SH-SY5Y (cell line): ENCODE results near the gene ADORA2A.

Experiments used
- GATA2 ChIP-seq: IDR thresholded peaks from 2 replicates; pipeline ENCODE4 v1.6.1; 2011; ENCODE audit warnings: mild to moderate bottlenecking, low read depth, low read length
- GATA3 ChIP-seq: IDR thresholded peaks from 2 replicates; pipeline ENCODE4 v1.6.1; 2011; ENCODE audit warnings: low read depth, mild to moderate bottlenecking, low read length, moderate library complexity

DNA sequence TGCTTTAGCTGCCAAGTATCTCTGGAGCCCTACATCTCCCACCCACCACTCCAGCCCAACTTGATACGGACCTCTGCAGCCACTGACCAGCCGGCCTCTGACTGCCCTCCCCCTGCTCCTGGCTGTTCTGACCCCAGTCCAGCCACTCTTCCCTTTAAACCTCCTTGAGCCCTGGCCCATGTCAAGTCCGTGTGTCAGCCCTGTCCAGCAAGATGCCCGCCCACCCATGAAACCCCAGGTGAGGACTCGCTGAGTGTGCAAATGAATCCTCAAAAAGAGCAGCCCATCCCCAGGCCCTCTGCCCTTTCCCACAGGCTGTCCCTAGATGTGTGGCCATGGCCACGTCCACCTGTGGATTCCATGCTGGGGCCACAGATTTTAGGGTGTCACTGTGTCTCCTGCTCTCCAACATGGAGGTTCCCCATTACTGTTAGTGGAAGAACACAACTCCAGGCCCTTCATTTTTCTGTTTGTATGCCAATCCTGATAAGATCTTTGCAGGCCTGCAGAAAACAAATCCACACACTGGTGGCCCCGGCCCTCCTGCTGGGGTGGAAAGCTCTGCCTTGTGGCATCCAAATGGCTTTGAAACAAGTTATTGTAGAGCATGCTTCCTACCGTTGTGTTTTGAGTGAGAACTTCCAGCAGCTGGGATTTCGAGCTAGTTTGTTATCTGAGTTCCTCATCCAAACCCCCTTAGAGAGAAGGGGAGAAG, 22.7 kb upstream of the ADORA2A start:
- TF ChIP-seq GATA3 (no peak), GATA2 (peak; percentile 81)
